ENCODE data around the gene EFCAB11. TPM values are rescaled to one million over a fixed set of nuclear protein-coding genes. Genes with fewer than 3 reads are reported as not detected.

EFCAB11 gene
- total and polyA plus RNA-seq, 9 of the 15 experiments (the other 6 are each of a cell fraction or from before 2014, with no cell fraction given): 13.4 to 37.9 (median 17.4) TPM

DNA sequence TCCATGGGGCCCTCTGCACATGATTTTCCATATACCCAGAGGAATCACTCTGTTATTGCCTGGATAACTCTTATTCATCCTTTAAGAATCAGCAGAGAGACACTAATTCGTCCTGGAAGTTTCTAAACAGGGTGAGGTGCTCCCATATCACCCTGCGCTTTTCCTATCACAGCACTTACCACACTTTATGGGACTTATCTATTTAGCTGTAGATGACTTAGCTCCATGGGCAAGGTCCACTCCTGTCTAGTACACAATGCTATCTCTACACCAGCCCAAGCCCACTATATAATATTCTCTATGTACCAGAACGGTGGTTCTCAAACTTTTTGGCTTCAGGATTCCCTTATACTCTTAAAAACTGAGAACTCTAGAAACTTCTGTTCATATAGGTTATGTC, 111.7 kb downstream of the EFCAB11 start:
- TF ChIP-seq PURB (CRISPR knock-in tag; IDR thresholded peaks at IDR 0.05; ENCODE audit: low read depth) (no peak), SNAPC5 (CRISPR knock-in tag; IDR thresholded peaks at IDR 0.05) (no peak), JUNB (CRISPR knock-in tag; conservative IDR thresholded peaks at IDR 0.05) (no peak), ZNF41 (CRISPR knock-in tag; conservative IDR thresholded peaks at IDR 0.05) (no peak), CXXC5 (CRISPR knock-in tag; IDR thresholded peaks at IDR 0.05) (no peak), FOXA3 (CRISPR knock-in tag; conservative IDR thresholded peaks at IDR 0.05 in 1 of 2, IDR thresholded peaks at IDR 0.05 in 1 of 2) (no peak), ZFX (CRISPR knock-in tag; IDR thresholded peaks at IDR 0.05) (no peak), HMGXB4 (CRISPR knock-in tag; IDR thresholded peaks at IDR 0.05) (no peak), MAFF (IDR thresholded peaks at IDR 0.05; ENCODE audit: low read length) (no peak)
- Histone ChIP-seq H3K79me2 (ENCODE audit: control insufficient read depth, insufficient read depth, low read length) (no peaks in the 10 kb centered on the region), H4K20me1 (replicated peaks; ENCODE audit: control insufficient read depth, insufficient read depth, low read length) (no peaks in the 10 kb centered on the region), H3K9me3 (replicated peaks; ENCODE audit: control insufficient read depth, insufficient read depth, low read depth, low read length) (no peaks in the 10 kb centered on the region), H3K4me3 (no peak overlapping the region), H3K9me1 (ENCODE audit: control insufficient read depth, insufficient read depth, low read length) (no peaks in the 10 kb centered on the region), H3K36me3 (ENCODE audit: control insufficient read depth, insufficient read depth, low read length) (no peaks in the 10 kb centered on the region), H3K27ac (ENCODE audit: extremely low read depth, low read depth, low read length) (no peak overlapping the region), H3K4me2 (ENCODE audit: insufficient read depth, low read length) (no peak overlapping the region), H2AFZ (ENCODE audit: low read depth, low read length) (no peak overlapping the region), H3K27me3 (ENCODE audit: control insufficient read depth in 2 of 2, insufficient read depth in 2 of 2, low read length in 2 of 2) (no peaks in the 10 kb centered on the region), H3K9ac (ENCODE audit: insufficient read depth in 1 of 2, low read depth in 2 of 2, low read length in 2 of 2) (no peak overlapping the region), H3K4me1 (replicated peaks in 1 of 2; ENCODE audit: control insufficient read depth in 2 of 2, insufficient read depth in 2 of 2, low read length in 2 of 2) (no peaks in the 10 kb centered on the region)
- intact Hi-C loops (cut with micrococcal nuclease) (no loop called here), in situ Hi-C loops (cut with MboI) (no loop called here)
- no peak for ATAC-seq
- no peak for FAIRE-seq
- WGBS (ENCODE audit: insufficient coverage, low coverage, missing lambda C conversion rate): 0% methylated on average over 3 of the region's 3 CpGs
- no peak for DNase-seq (ENCODE audit: extremely low read depth in 1 of 4, low spot score in 3 of 4)
- CTCF ChIA-PET (ENCODE audit: low intra/inter-chr PET ratio): no interaction called here
- BruUV-seq (replicated peaks): no TSS peak
- POLR2A ChIA-PET: no interaction called here
